ENCODE results near the gene LRRC27. TPM values are rescaled to one million over a fixed set of nuclear protein-coding genes. Genes with fewer than 3 reads are reported as not detected.

LRRC27 gene
- polyA plus RNA-seq, 1 experiment: 10.5 TPM

DNA sequence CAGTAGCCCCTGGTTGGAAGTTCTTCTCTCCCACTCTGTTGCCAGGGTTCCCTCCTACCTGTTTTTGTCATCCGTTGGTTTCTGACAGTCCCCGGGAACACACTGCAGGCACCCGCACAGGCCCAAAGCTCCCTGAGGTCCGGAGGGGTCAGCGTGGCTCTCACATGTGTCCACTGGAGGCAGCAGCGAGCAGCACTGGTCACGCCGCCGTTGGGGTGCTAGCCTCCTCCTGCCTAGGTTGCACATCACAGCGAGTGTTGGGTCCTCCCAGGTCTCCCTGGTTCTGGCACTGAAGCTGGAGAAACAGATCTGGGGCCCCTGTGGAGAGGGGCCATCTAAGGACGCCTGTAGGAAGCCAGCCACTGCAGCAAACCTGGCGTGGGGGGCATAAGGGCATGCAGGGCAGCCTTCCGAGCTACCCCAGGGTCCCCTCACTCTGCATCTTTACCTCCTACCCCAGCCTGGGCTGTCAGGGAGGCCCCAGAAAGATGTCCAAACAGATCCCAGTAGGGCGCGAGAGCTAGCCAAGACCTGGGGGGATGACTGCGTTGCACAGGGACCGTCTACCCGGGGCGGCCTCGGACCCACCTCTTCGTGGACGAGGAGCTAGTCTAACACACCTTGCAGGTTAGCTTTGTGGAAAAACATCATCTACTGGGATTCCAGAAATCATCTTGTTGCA is 28.9 kb downstream of the LRRC27 start:
- peak; percentile 62 for TF ChIP-seq CTCF (IDR thresholded peaks at IDR 0.05; ENCODE audit: insufficient read depth, low read depth, low read length)
- ChIA-PET CTCF (interaction anchor here (0.7 to 2.8 kb wide), 4 partner anchors 10 to 258 kb away, joined by 3 to 16 read pairs (median 6); no protein-coding TSS in a partner anchor), POLR2A (no interaction called here)
- DNase-seq (ENCODE audit: low read depth): no peak
- Histone ChIP-seq H3K27me3 (ENCODE audit: control insufficient read depth, insufficient read depth, low read length) (no peaks in the 10 kb centered on the region), H3K4me3 (ENCODE audit: low read depth, low read length) (no peak overlapping the region), H3K36me3 (ENCODE audit: control insufficient read depth, insufficient read depth, low read length) (peaks cover 5% of the 10 kb centered on the region)

GRCh38 chr10:132361581-132362101 is 29.6 kb downstream of the LRRC27 start:
- Histone ChIP-seq H3K27me3 (ENCODE audit: control insufficient read depth, insufficient read depth, low read length) (no peaks in the 10 kb centered on the region), H3K36me3 (ENCODE audit: control insufficient read depth, insufficient read depth, low read length) (peaks cover 6% of the 10 kb centered on the region), H3K4me3 (ENCODE audit: low read depth, low read length) (no peak overlapping the region)
- no peak for TF ChIP-seq CTCF (IDR thresholded peaks at IDR 0.05; ENCODE audit: insufficient read depth, low read depth, low read length)
- ChIA-PET POLR2A (no interaction called here), CTCF (interaction anchor here (2.8 kb wide), 1 partner anchor 11 kb away, joined by 16 read pairs; no protein-coding TSS in a partner anchor)
- DNase-seq (ENCODE audit: low read depth): no peak

DNA sequence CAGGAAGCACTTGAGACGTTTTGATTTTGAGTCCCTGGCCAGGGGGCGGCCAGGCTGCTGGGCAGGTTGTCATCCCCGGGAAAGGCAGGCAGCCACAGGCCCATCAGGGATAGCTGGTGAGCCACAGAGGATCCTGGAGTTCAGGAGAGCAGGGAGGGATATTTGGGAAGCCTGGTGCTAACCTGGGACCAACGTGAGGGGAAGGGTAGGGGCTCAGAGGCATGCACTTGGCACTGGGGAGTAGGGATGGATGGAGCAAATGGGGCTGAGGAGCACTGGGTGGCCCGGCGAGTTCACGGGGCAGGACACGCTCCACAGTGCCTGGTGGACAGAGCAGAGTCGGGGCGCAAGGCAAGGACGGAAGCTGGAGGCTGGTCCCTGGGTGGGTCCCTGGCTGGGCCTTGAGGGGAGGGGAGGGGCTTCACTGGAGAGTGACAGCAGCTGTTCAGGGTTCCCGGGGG is 30.2 kb downstream of the LRRC27 start:
- TF ChIP-seq CTCF (IDR thresholded peaks at IDR 0.05; ENCODE audit: insufficient read depth, low read depth, low read length): no peak
- POLR2A ChIA-PET: no interaction called here
- Histone ChIP-seq H3K36me3 (ENCODE audit: control insufficient read depth, insufficient read depth, low read length) (peaks cover 7% of the 10 kb centered on the region), H3K4me3 (ENCODE audit: low read depth, low read length) (no peak overlapping the region), H3K27me3 (ENCODE audit: control insufficient read depth, insufficient read depth, low read length) (no peaks in the 10 kb centered on the region)
- CTCF ChIA-PET: no interaction called here
- DNase-seq (ENCODE audit: low read depth): no peak

- H3K4me3 ChIP-seq (ENCODE audit: low read depth, low read length): no peak overlapping the region
- TF ChIP-seq CTCF (IDR thresholded peaks at IDR 0.05; ENCODE audit: insufficient read depth, low read depth, low read length): no peak
- H3K27me3 ChIP-seq (ENCODE audit: control insufficient read depth, insufficient read depth, low read length): no peaks in the 10 kb centered on the region
- ChIA-PET CTCF (interaction anchor here (1.0 kb wide), 1 partner anchor 10 kb away, joined by 3 read pairs; no protein-coding TSS in a partner anchor), POLR2A (no interaction called here)
- DNase-seq (ENCODE audit: low read depth): no peak
- peaks cover 7% of the 10 kb centered on the region for H3K36me3 ChIP-seq (ENCODE audit: control insufficient read depth, insufficient read depth, low read length)
Measured at GRCh38 chr10:132363376-132363775, 31.4 kb downstream of the LRRC27 start.

GRCh38 chr10:132363921-132364593 is 32.1 kb downstream of the LRRC27 start:
- CTCF ChIA-PET: interaction anchor here (1.0 kb wide), 1 partner anchor 11 kb away, joined by 3 read pairs; no protein-coding TSS in a partner anchor

More at GRCh38 chr10:132363921-132364593, 32.1 kb downstream of the LRRC27 start:
- no peak for TF ChIP-seq CTCF (IDR thresholded peaks at IDR 0.05; ENCODE audit: insufficient read depth, low read depth, low read length)
- H3K4me3 ChIP-seq (ENCODE audit: low read depth, low read length): no peak overlapping the region
- H3K27me3 ChIP-seq (ENCODE audit: control insufficient read depth, insufficient read depth, low read length): no peaks in the 10 kb centered on the region
- H3K36me3 ChIP-seq (ENCODE audit: control insufficient read depth, insufficient read depth, low read length): peaks cover 7% of the 10 kb centered on the region
- DNase-seq (ENCODE audit: low read depth): no peak
- POLR2A ChIA-PET: no interaction called here
